CD8-positive, alpha-beta memory T cell (primary cell): Measurements from ENCODE around the gene ARMC9. TPM values are rescaled to one million over a fixed set of nuclear protein-coding genes. Genes with fewer than 3 reads are reported as not detected.

Experiments
- CTCF ChIA-PET: fragments of 350-600 bp; sonication (Branson Sonifier 250); formaldehyde crosslinking; loops from one replicate; lab custom pipeline; 2021; ENCODE audit warnings: antibody characterized with exemption; lab: Charles Lee
- POLR2A ChIA-PET: fragments of 350-600 bp; sonication (Branson Sonifier 250); formaldehyde crosslinking; loops from one replicate; lab custom pipeline; 2021; ENCODE audit warnings: antibody characterized with exemption; lab: Charles Lee
- DNase-seq, 5 donors: peaks; one replicate each; pipeline versions ENCODE4 v3.0.0 to v3.0.0-alpha.2; 2020 to 2022; ENCODE audit warnings: mixed read lengths in 1 of 5
- H3K27ac ChIP-seq: one replicate; pipeline ENCODE4 v1.7.0; 2013; ENCODE audit warnings: low read depth, mild to moderate bottlenecking, low read length, moderate library complexity
- H3K27me3 ChIP-seq: 2 replicates; pipeline ENCODE4 v1.7.0; 2013; ENCODE audit warnings: low read length, mild to moderate bottlenecking; ENCODE audit not compliant: insufficient read depth, poor library complexity, severe bottlenecking
- H3K36me3 ChIP-seq: 2 replicates; pipeline ENCODE4 v1.7.0; 2013; ENCODE audit warnings: mild to moderate bottlenecking, low read length, moderate library complexity; ENCODE audit not compliant: insufficient read depth
- H3K4me1 ChIP-seq: 2 replicates; pipeline ENCODE4 v1.7.0; 2013; ENCODE audit warnings: mild to moderate bottlenecking, low read length, moderate library complexity; ENCODE audit not compliant: insufficient read depth
- H3K4me3 ChIP-seq: 2 replicates; pipeline ENCODE4 v1.7.0; 2013; ENCODE audit warnings: mild to moderate bottlenecking, low read length
- H3K9me3 ChIP-seq: 2 replicates; pipeline ENCODE4 v1.7.0; 2013; ENCODE audit warnings: mild to moderate bottlenecking, low read length
- H3K27ac Mint-ChIP-seq, 8 donors: one replicate each; pipeline ENCODE4 v1.8.0; 2020 to 2021; ENCODE audit warnings: mixed read lengths in 8 of 8, mild to moderate bottlenecking in 6 of 8, inconsistent platforms in 3 of 8, moderate library complexity in 3 of 8
- H3K27me3 Mint-ChIP-seq, 2 donors: one replicate each; pipeline ENCODE4 v1.8.0; 2020 to 2021; ENCODE audit warnings: mixed read lengths in 2 of 2, mild to moderate bottlenecking in 1 of 2, moderate library complexity in 1 of 2
- H3K36me3 Mint-ChIP-seq, 3 donors: one replicate each; pipeline ENCODE4 v1.8.0; 2020 to 2021; ENCODE audit warnings: mixed read lengths in 3 of 3, inconsistent platforms in 1 of 3, mild to moderate bottlenecking in 1 of 3
- H3K4me1 Mint-ChIP-seq, 3 donors: one replicate each; pipeline ENCODE4 v1.8.0; 2020 to 2021; ENCODE audit warnings: mixed read lengths in 3 of 3, inconsistent platforms in 1 of 3, mild to moderate bottlenecking in 1 of 3
- H3K4me3 Mint-ChIP-seq, 7 donors: one replicate each; pipeline ENCODE4 v1.8.0; 2020 to 2021; ENCODE audit warnings: mixed read lengths in 7 of 7, mild to moderate bottlenecking in 6 of 7, moderate library complexity in 4 of 7, inconsistent platforms in 2 of 7
- H3K9me3 Mint-ChIP-seq, 5 donors: one replicate each; pipeline ENCODE4 v1.8.0; 2020 to 2022; ENCODE audit warnings: mixed read lengths in 5 of 5, mild to moderate bottlenecking in 3 of 5, moderate library complexity in 2 of 5, inconsistent platforms in 1 of 5
- polyA plus RNA-seq: library from polyadenylated mRNA; unstranded; fragments of 300-500 nt; fragmentation: Illumina TruSeq; gene quantifications from one replicate; pipeline ENCODE4 v1.2.3, GENCODE V29; 2021
- total RNA-seq, 2 experiments: library from RNA; stranded (reverse); gene quantifications; one replicate each; pipeline ENCODE4 v1.2.3, GENCODE V29; 2021

Gene ARMC9, protein sequence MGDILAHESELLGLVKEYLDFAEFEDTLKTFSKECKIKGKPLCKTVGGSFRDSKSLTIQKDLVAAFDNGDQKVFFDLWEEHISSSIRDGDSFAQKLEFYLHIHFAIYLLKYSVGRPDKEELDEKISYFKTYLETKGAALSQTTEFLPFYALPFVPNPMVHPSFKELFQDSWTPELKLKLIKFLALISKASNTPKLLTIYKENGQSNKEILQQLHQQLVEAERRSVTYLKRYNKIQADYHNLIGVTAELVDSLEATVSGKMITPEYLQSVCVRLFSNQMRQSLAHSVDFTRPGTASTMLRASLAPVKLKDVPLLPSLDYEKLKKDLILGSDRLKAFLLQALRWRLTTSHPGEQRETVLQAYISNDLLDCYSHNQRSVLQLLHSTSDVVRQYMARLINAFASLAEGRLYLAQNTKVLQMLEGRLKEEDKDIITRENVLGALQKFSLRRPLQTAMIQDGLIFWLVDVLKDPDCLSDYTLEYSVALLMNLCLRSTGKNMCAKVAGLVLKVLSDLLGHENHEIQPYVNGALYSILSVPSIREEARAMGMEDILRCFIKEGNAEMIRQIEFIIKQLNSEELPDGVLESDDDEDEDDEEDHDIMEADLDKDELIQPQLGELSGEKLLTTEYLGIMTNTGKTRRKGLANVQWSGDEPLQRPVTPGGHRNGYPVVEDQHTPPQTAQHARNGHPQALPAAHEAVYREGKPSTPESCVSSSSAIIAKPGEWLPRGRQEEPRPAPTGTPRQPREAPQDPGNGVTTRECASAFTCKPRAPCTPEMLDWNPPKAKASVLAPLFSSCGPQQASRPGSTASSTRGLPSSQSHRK
- 1 to 10 TPM; 5.3 to 6.4 TPM for total RNA-seq
- 1.0 TPM for polyA plus RNA-seq

DNA sequence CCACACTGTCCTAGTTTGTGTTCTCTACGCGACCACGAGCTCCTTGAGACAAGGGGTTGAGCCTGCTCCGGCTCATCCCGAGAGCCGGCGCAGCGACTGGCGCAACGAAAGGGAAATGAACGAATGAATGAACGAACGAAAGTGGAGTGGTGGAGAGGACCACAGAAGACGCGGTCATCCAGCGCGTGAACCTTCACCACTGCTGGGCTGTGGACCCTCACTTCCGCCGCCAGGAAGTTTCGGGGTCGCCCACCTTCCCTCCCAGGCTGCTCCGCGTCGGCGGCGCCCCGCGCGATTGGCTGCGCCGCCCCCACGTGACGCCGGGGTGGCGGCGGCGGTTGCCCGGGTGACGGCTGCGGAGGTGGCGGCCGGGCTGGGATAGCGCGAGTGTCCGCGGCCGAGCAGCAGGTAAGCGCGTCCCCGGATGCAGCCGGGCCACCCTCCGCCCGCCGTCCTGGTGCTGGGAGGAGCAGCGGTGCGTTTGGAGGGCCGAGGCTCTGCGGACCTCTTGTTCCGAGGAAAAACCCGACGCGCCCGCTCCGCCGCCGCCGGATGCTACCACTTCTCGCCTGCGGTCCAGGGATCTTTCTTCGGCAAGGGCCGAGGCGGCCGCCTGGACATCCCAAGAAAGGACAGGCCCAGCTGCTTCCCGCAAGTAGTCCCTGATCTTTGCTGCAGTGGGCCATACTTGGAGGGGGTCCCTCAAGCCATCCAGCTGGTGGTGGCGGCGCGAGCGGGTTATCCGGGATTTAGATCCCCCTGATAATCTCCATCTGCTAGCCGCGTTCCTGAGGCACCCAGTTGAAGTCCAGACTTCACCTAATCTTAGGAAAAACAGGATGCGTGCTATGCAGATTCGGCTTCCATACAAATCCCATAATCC, at the start of gene ARMC9:
TSS of gene ARMC9 (plus strand) at position 341 of the 883 bp plus-strand sequence. CDS start 7,608 bp downstream, outside the sequence.
- peak within 1 kb of the TSS; percentile 35 for H3K27ac ChIP-seq
- no peaks in the 10 kb centered on the region for H3K27me3 ChIP-seq
- ChIA-PET CTCF (no interaction called here), POLR2A (no interaction called here)
- DNase-seq: peak; percentile 58 to 78 (median 69)
- Mint-ChIP-seq H3K9me3 (no peaks in the 10 kb centered on the region), H3K36me3 (peaks cover 0 to 4% (median 0%) of the 10 kb centered on the region in 3 donors), H3K27me3 (peaks cover 2 to 4% of the 10 kb centered on the region in 2 donors), H3K4me3 (peak within 1 kb of the TSS; percentile 90 to 99 (median 93)), H3K27ac (peak within 1 kb of the TSS; percentile 65 to 92 (median 80)), H3K4me1 (peaks cover 11 to 16% (median 12%) of the 10 kb centered on the region in 3 donors)
- H3K9me3 ChIP-seq: no peaks in the 10 kb centered on the region
- peak within 1 kb of the TSS; percentile 99 for H3K4me3 ChIP-seq
- peaks cover 11% of the 10 kb centered on the region for H3K4me1 ChIP-seq
- no peaks in the 10 kb centered on the region for H3K36me3 ChIP-seq

DNA sequence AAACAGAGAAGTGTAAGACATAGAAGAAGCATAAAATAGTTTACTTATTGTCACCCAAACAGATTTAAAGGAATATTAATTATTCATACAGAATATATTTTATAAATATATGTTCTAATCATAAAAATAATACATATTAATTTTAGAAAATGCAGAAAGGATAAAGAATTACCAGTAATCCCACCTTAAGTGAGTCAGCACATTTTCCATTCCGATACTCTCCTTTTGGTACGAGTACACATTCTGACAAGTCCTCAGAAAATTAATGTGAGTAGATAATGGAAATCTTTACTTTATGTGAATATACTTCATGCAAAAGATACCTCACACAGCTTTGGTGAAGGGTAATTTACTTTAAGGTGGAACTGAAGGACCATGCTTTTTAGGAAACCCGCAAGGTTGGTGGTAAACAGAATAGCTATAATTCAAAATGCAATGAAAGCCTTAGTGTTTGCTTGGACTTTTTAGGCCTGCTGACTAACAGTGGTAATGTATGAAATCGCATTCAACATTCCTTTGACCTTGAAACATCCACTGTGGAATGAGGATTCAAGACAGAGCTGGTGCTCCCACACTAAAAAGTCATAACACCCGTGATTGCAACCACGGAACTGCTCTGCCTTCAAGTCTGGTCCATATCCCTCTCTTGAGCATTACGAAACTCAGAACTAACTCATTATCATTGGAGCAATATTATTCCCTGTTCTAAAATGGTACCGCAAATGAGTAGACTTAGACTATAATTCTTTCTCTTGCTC, 45.5 kb upstream of the ARMC9 start:
- Mint-ChIP-seq H3K4me1 (no peaks in the 10 kb centered on the region), H3K9me3 (no peaks in the 10 kb centered on the region), H3K4me3 (no peak overlapping the region), H3K27me3 (no peaks in the 10 kb centered on the region), H3K27ac (no peak overlapping the region), H3K36me3 (peaks cover 0 to 65% (median 16%) of the 10 kb centered on the region in 3 donors)
- DNase-seq: no peak
- peaks cover 17% of the 10 kb centered on the region for H3K36me3 ChIP-seq
- no peaks in the 10 kb centered on the region for H3K4me1 ChIP-seq
- H3K4me3 ChIP-seq: no peak overlapping the region
- POLR2A ChIA-PET: no interaction called here
- H3K27ac ChIP-seq: no peak overlapping the region
- CTCF ChIA-PET: no interaction called here
- H3K27me3 ChIP-seq: no peaks in the 10 kb centered on the region
- no peaks in the 10 kb centered on the region for H3K9me3 ChIP-seq

DNA sequence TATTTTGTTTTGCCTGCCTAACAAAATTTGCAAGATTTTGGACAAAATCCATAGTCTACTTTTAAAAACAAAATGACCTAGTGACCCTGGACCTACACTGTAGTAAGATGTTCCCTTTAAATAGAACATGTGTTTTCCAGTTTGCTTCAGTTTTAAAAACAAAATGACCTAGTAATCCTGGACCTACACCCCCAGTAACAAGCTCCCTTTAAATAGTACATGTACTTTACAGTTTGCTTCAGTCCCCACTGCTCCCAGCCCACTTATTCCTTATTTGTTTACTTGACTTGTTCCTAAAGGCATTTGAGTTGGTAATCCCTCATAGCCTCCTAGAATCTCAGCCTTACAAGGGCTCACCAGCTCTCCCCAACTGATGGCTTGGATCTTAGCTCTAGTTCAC, 39.1 kb upstream of the ARMC9 start:
- Mint-ChIP-seq H3K27ac (no peak overlapping the region), H3K27me3 (no peaks in the 10 kb centered on the region), H3K4me1 (peaks cover 15 to 18% (median 16%) of the 10 kb centered on the region in 3 donors), H3K4me3 (no peak overlapping the region), H3K36me3 (peaks cover 0 to 56% (median 6%) of the 10 kb centered on the region in 3 donors), H3K9me3 (no peaks in the 10 kb centered on the region)
- no peaks in the 10 kb centered on the region for H3K27me3 ChIP-seq
- H3K4me3 ChIP-seq: no peak overlapping the region
- no peaks in the 10 kb centered on the region for H3K4me1 ChIP-seq
- H3K27ac ChIP-seq: no peak overlapping the region
- ChIA-PET CTCF (no interaction called here), POLR2A (no interaction called here)
- DNase-seq: no peak
- H3K36me3 ChIP-seq: no peaks in the 10 kb centered on the region
- no peaks in the 10 kb centered on the region for H3K9me3 ChIP-seq

DNA sequence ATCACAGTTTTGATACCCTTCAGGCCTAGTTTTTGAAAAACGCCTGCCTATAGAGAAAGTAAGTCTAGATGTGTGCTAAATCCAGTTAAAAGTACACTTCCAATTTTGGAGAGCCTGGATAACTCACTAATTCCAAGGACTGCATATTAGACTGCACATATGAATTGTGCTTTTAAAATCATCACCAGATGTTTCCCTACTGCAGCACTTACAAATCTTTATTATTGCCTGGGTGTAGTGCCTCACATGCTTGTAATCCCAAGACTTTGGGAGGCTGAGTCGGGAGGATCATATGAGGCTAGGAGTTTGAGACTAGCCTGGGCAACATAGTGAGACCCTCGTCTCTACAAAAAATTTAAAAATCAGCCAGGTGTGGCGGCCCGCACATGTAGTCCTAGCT, 37.7 kb upstream of the ARMC9 start:
- Mint-ChIP-seq H3K36me3 (peaks cover 0 to 58% (median 14%) of the 10 kb centered on the region in 3 donors), H3K9me3 (no peaks in the 10 kb centered on the region), H3K4me3 (no peak overlapping the region), H3K27me3 (no peaks in the 10 kb centered on the region), H3K27ac (peak overlapping the region in 1 of 8 donors; percentile 61), H3K4me1 (peaks cover 15 to 18% (median 16%) of the 10 kb centered on the region in 3 donors)
- ChIA-PET CTCF (no interaction called here), POLR2A (interaction anchor here (0.7 kb wide), 1 partner anchor 32 kb away, joined by 3 read pairs; no protein-coding TSS in a partner anchor)
- Histone ChIP-seq H3K4me1 (no peaks in the 10 kb centered on the region), H3K4me3 (no peak overlapping the region), H3K9me3 (no peaks in the 10 kb centered on the region), H3K27me3 (no peaks in the 10 kb centered on the region), H3K27ac (no peak overlapping the region), H3K36me3 (no peaks in the 10 kb centered on the region)
- DNase-seq: no peak

DNA sequence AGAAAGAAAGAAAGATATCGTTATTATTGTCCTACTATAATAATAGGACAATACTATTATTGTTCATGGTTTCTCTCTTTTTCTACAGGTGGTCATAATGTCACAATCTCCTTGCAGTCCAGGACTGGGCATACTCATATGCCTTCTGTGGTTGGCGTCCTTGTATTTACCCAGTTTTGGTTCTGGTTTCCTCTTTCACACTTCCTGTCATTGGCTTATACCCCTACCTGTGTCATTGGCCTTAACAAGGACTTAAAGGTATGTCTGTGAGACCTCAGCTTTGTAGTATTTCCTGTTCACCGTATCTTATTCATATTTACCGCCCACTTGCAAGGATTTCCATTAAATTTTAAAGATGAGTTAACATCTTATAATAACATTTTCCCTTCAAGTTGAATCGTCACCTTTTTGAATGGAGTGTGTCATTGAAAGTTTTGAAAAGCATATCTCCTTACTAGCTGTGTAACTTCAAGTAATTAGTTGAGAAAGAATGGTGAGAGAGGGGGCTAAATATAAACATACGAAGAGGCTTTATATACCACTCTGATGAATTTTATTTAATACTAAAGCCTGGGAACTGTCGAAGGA, 37.1 kb upstream of the ARMC9 start:
- Histone ChIP-seq H3K4me3 (no peak overlapping the region), H3K27me3 (no peaks in the 10 kb centered on the region), H3K4me1 (no peaks in the 10 kb centered on the region), H3K36me3 (peaks cover 5% of the 10 kb centered on the region), H3K9me3 (no peaks in the 10 kb centered on the region), H3K27ac (no peak overlapping the region)
- Mint-ChIP-seq H3K27ac (peak overlapping the region in 6 of 8 donors; percentile 8 to 80 (median 46)), H3K9me3 (no peaks in the 10 kb centered on the region), H3K4me3 (peak overlapping the region in 1 of 7 donors; percentile 71), H3K4me1 (peaks cover 15 to 18% (median 16%) of the 10 kb centered on the region in 3 donors), H3K27me3 (no peaks in the 10 kb centered on the region), H3K36me3 (peaks cover 0 to 59% (median 15%) of the 10 kb centered on the region in 3 donors)
- CTCF ChIA-PET: no interaction called here
- POLR2A ChIA-PET: interaction anchor here (0.7 kb wide), 1 partner anchor 33 kb away, joined by 3 read pairs; no protein-coding TSS in a partner anchor
- no peak for DNase-seq

DNA sequence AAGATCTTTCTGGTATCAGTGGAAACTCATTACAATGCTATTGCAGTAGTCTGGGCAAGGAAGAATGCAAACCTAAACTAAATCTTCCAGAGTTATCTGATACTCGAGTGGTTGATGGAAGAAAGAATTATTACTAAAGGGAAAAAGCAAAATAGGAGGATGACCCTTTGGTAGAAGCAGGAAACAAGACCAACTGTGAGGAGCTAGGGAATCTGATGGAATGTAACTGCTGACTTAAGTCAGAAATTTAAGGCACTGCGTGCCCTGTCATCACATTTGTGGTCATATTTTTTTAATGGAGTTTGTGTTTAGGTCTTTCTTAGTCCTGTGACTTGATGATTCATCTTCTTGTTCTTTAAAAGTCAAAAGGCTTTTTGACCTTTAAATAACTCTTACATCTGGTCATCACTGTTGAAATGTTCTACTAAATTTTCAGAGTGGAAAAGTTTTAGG, 36.5 kb upstream of the ARMC9 start:
- no peaks in the 10 kb centered on the region for H3K9me3 ChIP-seq
- peaks cover 2 to 62% (median 20%) of the 10 kb centered on the region in 3 donors for H3K36me3 Mint-ChIP-seq
- H3K36me3 ChIP-seq: peaks cover 9% of the 10 kb centered on the region
- H3K27me3 Mint-ChIP-seq: no peaks in the 10 kb centered on the region
- CTCF ChIA-PET: interaction anchor here (1.2 kb wide), 1 partner anchor 10 kb away, joined by 3 read pairs; no protein-coding TSS in a partner anchor
- no peaks in the 10 kb centered on the region for H3K27me3 ChIP-seq
- no peak overlapping the region for H3K27ac ChIP-seq
- no peaks in the 10 kb centered on the region for H3K9me3 Mint-ChIP-seq
- H3K27ac Mint-ChIP-seq: peak overlapping the region in 4 of 8 donors; percentile 8 to 49 (median 26)
- H3K4me1 Mint-ChIP-seq: peaks cover 15 to 18% (median 16%) of the 10 kb centered on the region in 3 donors
- POLR2A ChIA-PET: no interaction called here
- H3K4me3 Mint-ChIP-seq: peak overlapping the region in 1 of 7 donors; percentile 10
- H3K4me3 ChIP-seq: no peak overlapping the region
- DNase-seq: no peak
- H3K4me1 ChIP-seq: no peaks in the 10 kb centered on the region
